Gastroesophageal sphincter (tissue), 4 donors: ENCODE data around the gene ZSCAN26. TPM values are rescaled to one million over a fixed set of nuclear protein-coding genes. Genes with fewer than 3 reads are reported as not detected.

ENCODE experiments used
- ATAC-seq: fragments of 150-250 bp; one replicate; pipeline ENCODE4 v1.9.1; 2016; ENCODE audit warnings: mild to moderate bottlenecking, moderate library complexity
- H3K27ac ChIP-seq, 4 donors: fragments of 200-600 bp; sonication (generic) in 3 of 4; 1 replicate in 3 of 4; 2 replicates in 1 of 4; pipeline ENCODE4 v1.5.1; 2016 to 2019
- H3K27me3 ChIP-seq: fragments of 200-600 bp; sonication (generic); one replicate; pipeline ENCODE4 v1.5.1; 2019
- H3K36me3 ChIP-seq, 2 donors: fragments of 200-600 bp; sonication (generic); one replicate each; pipeline ENCODE4 v1.5.1; 2019; ENCODE audit warnings: control low read depth in 1 of 2
- H3K4me1 ChIP-seq, 3 donors: fragments of 200-600 bp; sonication (generic); 1 replicate in 2 of 3; 2 replicates in 1 of 3; pipeline ENCODE4 v1.5.1; 2016 to 2019; ENCODE audit warnings: control low read depth in 2 of 3
- H3K4me3 ChIP-seq, 2 donors: fragments of 200-600 bp; sonication (generic); one replicate each; pipeline ENCODE4 v1.5.1; 2019; ENCODE audit warnings: mild to moderate bottlenecking in 1 of 2, moderate library complexity in 1 of 2
- H3K9me3 ChIP-seq, 3 donors: fragments of 200-600 bp; sonication (generic); one replicate each; pipeline ENCODE4 v1.5.1; 2017 to 2019; ENCODE audit warnings: control low read depth in 2 of 3
- CTCF ChIP-seq, 4 experiments: fragments of 200-600 bp in 2 of 4; fragments of 450-650 bp in 2 of 4; sonication (generic) in 1 of 4; IDR thresholded peaks; one replicate each; pipeline ENCODE4 v1.5.1; 2017 to 2019; ENCODE audit warnings: antibody characterized with exemption in 4 of 4, mild to moderate bottlenecking in 2 of 4, moderate library complexity in 2 of 4
- EP300 ChIP-seq: sonication (generic); formaldehyde crosslinking; IDR thresholded peaks from one replicate; pipeline ENCODE4 v1.6.1; 2017; ENCODE audit warnings: antibody characterized with exemption, mild to moderate bottlenecking
- POLR2A ChIP-seq, 2 donors: fragments of 450-650 bp; IDR thresholded peaks; one replicate each; pipeline ENCODE4 v1.6.1; 2017; ENCODE audit warnings: antibody characterized with exemption in 2 of 2, mild to moderate bottlenecking in 2 of 2, moderate library complexity in 1 of 2
- POLR2AphosphoS5 ChIP-seq: sonication (generic); formaldehyde crosslinking; IDR thresholded peaks from one replicate; pipeline ENCODE4 v1.6.1; 2017; ENCODE audit warnings: antibody characterized with exemption
- whole genome bisulfite sequencing, 2 donors: methylation state at CpG; one replicate each; pipeline ENCODE4 v1.1.5; 2018; ENCODE audit warnings: low coverage in 1 of 2; 5-methylcytosine and 5-hydroxymethylcytosine counted together
- total RNA-seq, 4 donors: library from RNA; depleted of rRNA; stranded (reverse); fragments of >200 nt; gene quantifications; one replicate each; pipeline ENCODE4 v1.1.0, GENCODE V29; 2016

The ZSCAN26 gene
- total RNA-seq, 4 donors from 2014 or later: 17.9 to 27.1 (median 24.5) TPM

- no peak for TF ChIP-seq POLR2AphosphoS5
- TF ChIP-seq POLR2A (IDR thresholded peaks at IDR 0.05): no peak
- no peak for TF ChIP-seq EP300
- TF ChIP-seq CTCF (IDR thresholded peaks at IDR 0.05): no peak
- 51 to 78% methylated on average over 3 of the region's 3 CpGs for WGBS, 2 donors
- no peak overlapping the region for H3K4me3 ChIP-seq
- H3K27ac ChIP-seq: no peak overlapping the region
- H3K4me1 ChIP-seq: peaks cover 0 to 19% (median 2%) of the 10 kb centered on the region in 3 donors
- no peaks in the 10 kb centered on the region for H3K9me3 ChIP-seq
- H3K36me3 ChIP-seq: peaks cover 4 to 49% of the 10 kb centered on the region in 2 donors
- ATAC-seq: no peak
- H3K27me3 ChIP-seq: no peaks in the 10 kb centered on the region
Measured at GRCh38 chr6:28277746-28278145, 10.8 kb downstream of the ZSCAN26 start.

GRCh38 chr6:28280595-28281287 lies 13.8 kb downstream of the ZSCAN26 start:
- Histone ChIP-seq H3K27ac (peak overlapping the region in 3 of 4 donors; percentile 75 to 78 (median 77)), H3K36me3 (peaks cover 0 to 44% of the 10 kb centered on the region in 2 donors), H3K9me3 (no peaks in the 10 kb centered on the region), H3K27me3 (no peaks in the 10 kb centered on the region), H3K4me3 (peak overlapping the region; percentile 71 to 85), H3K4me1 (peaks cover 0 to 21% (median 2%) of the 10 kb centered on the region in 3 donors)
- 32 to 34% methylated on average over 3 of the region's 3 CpGs for WGBS, 2 donors
- no peak for ATAC-seq
- TF ChIP-seq CTCF (IDR thresholded peaks at IDR 0.05) (no peak), EP300 (no peak), POLR2AphosphoS5 (no peak), POLR2A (IDR thresholded peaks at IDR 0.05) (no peak)

GRCh38 chr6:28281288-28282064 lies 14.5 kb downstream of the ZSCAN26 start, which contains the start of gene PGBD1:
Gene PGBD1 (plus strand): TSS chr6:28281572. CDS start chr6:28283814, 2,242 bp downstream.
- peaks cover 0 to 21% (median 2%) of the 10 kb centered on the region in 3 donors for H3K4me1 ChIP-seq
- peak within 1 kb of the TSS in 3 of 4 donors; percentile 75 to 78 (median 77) for H3K27ac ChIP-seq
- H3K27me3 ChIP-seq: no peaks in the 10 kb centered on the region
- H3K9me3 ChIP-seq: no peaks in the 10 kb centered on the region
- peak within 1 kb of the TSS; percentile 71 to 85 for H3K4me3 ChIP-seq
- peaks cover 0 to 44% of the 10 kb centered on the region in 2 donors for H3K36me3 ChIP-seq
- 0 to 5% methylated on average over 2 to 3 of the region's 50 CpGs for WGBS, 2 donors
- TF ChIP-seq POLR2A (IDR thresholded peaks at IDR 0.05) (peak; percentile 32 to 39), POLR2AphosphoS5 (peak; percentile 59), CTCF (IDR thresholded peaks at IDR 0.05) (peak in 1 of 4 experiments; percentile 20), EP300 (no peak)
- ATAC-seq: peak; percentile 90

GRCh38 chr6:28282926-28283325 lies 16.0 kb downstream of the ZSCAN26 start:
- no peaks in the 10 kb centered on the region for H3K27me3 ChIP-seq

More at GRCh38 chr6:28282926-28283325, 16.0 kb downstream of the ZSCAN26 start:
- 100% methylated on average over 2 of the region's 2 CpGs for WGBS, 2 donors
- Histone ChIP-seq H3K9me3 (no peaks in the 10 kb centered on the region), H3K36me3 (peaks cover 0 to 47% of the 10 kb centered on the region in 2 donors), H3K4me1 (peaks cover 0 to 21% (median 2%) of the 10 kb centered on the region in 3 donors), H3K27ac (no peak overlapping the region), H3K4me3 (no peak overlapping the region)
- ATAC-seq: no peak
- no peak for TF ChIP-seq POLR2A (IDR thresholded peaks at IDR 0.05)
- no peak for TF ChIP-seq CTCF (IDR thresholded peaks at IDR 0.05)
- no peak for TF ChIP-seq POLR2AphosphoS5
- no peak for TF ChIP-seq EP300
